ENCODE measurements around the gene TCEANC2. TPM values are rescaled to one million over a fixed set of nuclear protein-coding genes. Genes with fewer than 3 reads are reported as not detected.
"Not testable (repeated sequence)": the region's sequence is repeated elsewhere in the genome, so short reads cannot be mapped to it uniquely, and the experiment has no call there.

The TCEANC2 gene
- total RNA-seq, 1 experiment from 2014 or later: 5.3 TPM

DNA sequence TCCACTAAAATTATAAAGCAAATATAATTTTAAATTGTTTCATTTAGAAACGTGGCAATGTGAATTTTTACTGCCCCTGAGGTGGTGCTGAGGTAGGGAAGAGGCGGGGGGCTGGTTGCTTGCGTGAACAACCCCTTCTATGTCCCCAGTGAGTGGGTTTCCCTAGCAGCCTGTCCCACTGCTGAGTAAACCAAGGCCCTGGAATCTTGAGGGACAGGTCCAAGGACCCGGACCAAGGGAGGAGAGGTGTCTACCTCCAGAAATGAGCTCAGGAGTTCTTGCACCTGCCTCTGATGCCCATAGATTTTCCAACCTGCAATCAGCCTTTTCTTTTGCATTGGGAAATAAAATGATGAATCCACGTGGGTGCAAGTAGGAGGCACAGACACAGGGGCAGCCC, 34.8 kb upstream of the TCEANC2 start:
- H2AFZ ChIP-seq (ENCODE audit: low read length): no peak overlapping the region
- H3K27ac Mint-ChIP-seq: no peak overlapping the region

DNA sequence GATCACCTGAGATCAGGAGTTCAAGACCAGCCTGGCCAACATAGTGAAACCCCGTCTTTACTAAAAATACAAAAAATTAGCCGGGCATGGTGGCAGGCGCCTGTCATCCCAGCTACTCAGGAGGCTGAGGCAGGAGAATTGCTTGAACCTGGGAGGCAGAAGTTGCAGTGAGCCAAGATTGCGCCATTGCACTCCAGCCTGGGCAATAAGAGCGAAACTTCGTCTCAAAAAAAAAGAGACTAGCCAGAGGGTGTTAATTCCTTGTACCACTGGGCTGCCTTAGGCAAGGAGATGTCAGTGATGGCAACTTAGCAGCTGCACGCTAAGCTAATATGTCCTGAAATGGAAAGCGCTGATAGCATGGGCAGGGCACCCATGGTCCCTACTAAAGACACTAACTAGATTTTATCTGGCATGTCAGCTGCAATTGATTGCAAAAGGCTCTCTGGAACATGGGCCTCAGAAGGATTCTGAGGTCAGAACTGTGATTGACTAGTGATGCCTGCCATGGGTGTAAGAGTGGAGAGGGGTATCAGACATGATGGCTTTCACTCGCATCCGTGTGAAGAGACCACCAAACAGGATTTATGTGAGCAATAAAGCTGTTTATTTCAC, 33.7 kb upstream of the TCEANC2 start:
- not testable (repeated sequence) for H3T11ph ChIP-seq (ENCODE audit: low read length); H3K4ac ChIP-seq (ENCODE audit: low read depth, low read length); H3K9me3 Mint-ChIP-seq; H3K4me3 Mint-ChIP-seq; H3K9me3 ChIP-seq (ENCODE audit: control insufficient read depth, low read depth, low read length); H4K8ac ChIP-seq (replicated peaks; ENCODE audit: insufficient read length, low read depth, low read length); H3K9ac ChIP-seq (ENCODE audit: extremely low read depth, insufficient read length, low read length); H4K5ac ChIP-seq (ENCODE audit: insufficient read length, low read depth, low read length); H3K4me1 ChIP-seq (ENCODE audit: insufficient read depth, low read length); H2BK20ac ChIP-seq (ENCODE audit: low read depth, low read length, poor library complexity, severe bottlenecking); DNase-seq; H2BK5ac ChIP-seq (ENCODE audit: insufficient read length, low read length); H3K79me2 ChIP-seq (ENCODE audit: insufficient read depth, low read length); H3K14ac ChIP-seq (ENCODE audit: insufficient read depth, low read length); H3K79me1 ChIP-seq (ENCODE audit: insufficient read depth, low read depth, low read length, poor library complexity, severe bottlenecking); H4K20me1 ChIP-seq (ENCODE audit: control insufficient read depth, insufficient read depth, insufficient read length); H3K27me3 Mint-ChIP-seq (ENCODE audit: low read depth); H2BK12ac ChIP-seq (ENCODE audit: insufficient read length, low read depth, low read length); H4K91ac ChIP-seq (ENCODE audit: insufficient read length, low read depth, low read length); H3K4me2 ChIP-seq (ENCODE audit: insufficient read depth, insufficient read length, low read length); H3K27ac ChIP-seq (ENCODE audit: insufficient read length, low read depth, low read length); H3K4me1 Mint-ChIP-seq; H2AFZ ChIP-seq (ENCODE audit: low read length); H3K36me3 Mint-ChIP-seq (ENCODE audit: insufficient read depth in 1 of 3, low read depth in 3 of 3); H3K18ac ChIP-seq (ENCODE audit: insufficient read length, low read depth, low read length); H3K27ac Mint-ChIP-seq; H3K23ac ChIP-seq (ENCODE audit: insufficient read length, low read depth, low read length); H3K23me2 ChIP-seq (ENCODE audit: insufficient read length, low read depth, low read length, poor library complexity, severe bottlenecking); H3K56ac ChIP-seq (ENCODE audit: insufficient read length, low read depth, low read length); H2AK5ac ChIP-seq (ENCODE audit: insufficient read length, low read length); H2BK120ac ChIP-seq (ENCODE audit: low read depth, low read length, poor library complexity, severe bottlenecking); H3K27me3 ChIP-seq (ENCODE audit: insufficient read depth, low read length); H2BK15ac ChIP-seq (ENCODE audit: low read depth, low read length)
- no CpG with 5 or more reads among the region's 10 CpGs for WGBS (ENCODE audit: extremely low coverage, insufficient read length, low lambda C conversion rate)

More for the DNA sequence above, 34.8 kb upstream of the TCEANC2 start:
- H3K9me3 ChIP-seq (ENCODE audit: control insufficient read depth, low read depth, low read length): no peaks in the 10 kb centered on the region
- H4K5ac ChIP-seq (ENCODE audit: insufficient read length, low read depth, low read length): no peak overlapping the region
- no peak overlapping the region for H3K27ac ChIP-seq (ENCODE audit: insufficient read length, low read depth, low read length)
- no peak overlapping the region for H3K56ac ChIP-seq (ENCODE audit: insufficient read length, low read depth, low read length)
- H3K23ac ChIP-seq (ENCODE audit: insufficient read length, low read depth, low read length): no peak overlapping the region
- H4K91ac ChIP-seq (ENCODE audit: insufficient read length, low read depth, low read length): no peak overlapping the region
- no peak overlapping the region for H2AK5ac ChIP-seq (ENCODE audit: insufficient read length, low read length)
- H3K79me1 ChIP-seq (ENCODE audit: insufficient read depth, low read depth, low read length, poor library complexity, severe bottlenecking): no peaks in the 10 kb centered on the region
- H3K14ac ChIP-seq (ENCODE audit: insufficient read depth, low read length): no peak overlapping the region
- H4K20me1 ChIP-seq (ENCODE audit: control insufficient read depth, insufficient read depth, insufficient read length): no peaks in the 10 kb centered on the region
- WGBS (ENCODE audit: extremely low coverage, insufficient read length, low lambda C conversion rate): no CpG with 5 or more reads among the region's 5 CpGs
- no peak for DNase-seq
- Mint-ChIP-seq H3K27me3 (ENCODE audit: low read depth) (no peaks in the 10 kb centered on the region), H3K4me3 (no peak overlapping the region), H3K4me1 (peaks cover 8 to 9% of the 10 kb centered on the region in 2 experiments), H3K36me3 (ENCODE audit: insufficient read depth in 1 of 3, low read depth in 3 of 3) (no peaks in the 10 kb centered on the region), H3K9me3 (no peaks in the 10 kb centered on the region)
- no peak overlapping the region for H3K18ac ChIP-seq (ENCODE audit: insufficient read length, low read depth, low read length)
- no peak overlapping the region for H3K4ac ChIP-seq (ENCODE audit: low read depth, low read length)
- no peak overlapping the region for H3K9ac ChIP-seq (ENCODE audit: extremely low read depth, insufficient read length, low read length)
- H3K23me2 ChIP-seq (ENCODE audit: insufficient read length, low read depth, low read length, poor library complexity, severe bottlenecking): no peaks in the 10 kb centered on the region
- H2BK5ac ChIP-seq (ENCODE audit: insufficient read length, low read length): no peak overlapping the region
- no peak overlapping the region for H4K8ac ChIP-seq (replicated peaks; ENCODE audit: insufficient read length, low read depth, low read length)
- no peak overlapping the region for H2BK15ac ChIP-seq (ENCODE audit: low read depth, low read length)
- no peak overlapping the region for H3K4me2 ChIP-seq (ENCODE audit: insufficient read depth, insufficient read length, low read length)
- no peak overlapping the region for H2BK12ac ChIP-seq (ENCODE audit: insufficient read length, low read depth, low read length)
- no peak overlapping the region for H3T11ph ChIP-seq (ENCODE audit: low read length)
- TF ChIP-seq, protein P1, sequence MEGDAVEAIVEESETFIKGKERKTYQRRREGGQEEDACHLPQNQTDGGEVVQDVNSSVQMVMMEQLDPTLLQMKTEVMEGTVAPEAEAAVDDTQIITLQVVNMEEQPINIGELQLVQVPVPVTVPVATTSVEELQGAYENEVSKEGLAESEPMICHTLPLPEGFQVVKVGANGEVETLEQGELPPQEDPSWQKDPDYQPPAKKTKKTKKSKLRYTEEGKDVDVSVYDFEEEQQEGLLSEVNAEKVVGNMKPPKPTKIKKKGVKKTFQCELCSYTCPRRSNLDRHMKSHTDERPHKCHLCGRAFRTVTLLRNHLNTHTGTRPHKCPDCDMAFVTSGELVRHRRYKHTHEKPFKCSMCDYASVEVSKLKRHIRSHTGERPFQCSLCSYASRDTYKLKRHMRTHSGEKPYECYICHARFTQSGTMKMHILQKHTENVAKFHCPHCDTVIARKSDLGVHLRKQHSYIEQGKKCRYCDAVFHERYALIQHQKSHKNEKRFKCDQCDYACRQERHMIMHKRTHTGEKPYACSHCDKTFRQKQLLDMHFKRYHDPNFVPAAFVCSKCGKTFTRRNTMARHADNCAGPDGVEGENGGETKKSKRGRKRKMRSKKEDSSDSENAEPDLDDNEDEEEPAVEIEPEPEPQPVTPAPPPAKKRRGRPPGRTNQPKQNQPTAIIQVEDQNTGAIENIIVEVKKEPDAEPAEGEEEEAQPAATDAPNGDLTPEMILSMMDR (conservative IDR thresholded peaks at IDR 0.05): no peak
- no peaks in the 10 kb centered on the region for H3K4me1 ChIP-seq (ENCODE audit: insufficient read depth, low read length)
- H3K79me2 ChIP-seq (ENCODE audit: insufficient read depth, low read length): no peaks in the 10 kb centered on the region
- H3K27me3 ChIP-seq (ENCODE audit: insufficient read depth, low read length): no peaks in the 10 kb centered on the region
- H2BK20ac ChIP-seq (ENCODE audit: low read depth, low read length, poor library complexity, severe bottlenecking): no peak overlapping the region
- H2BK120ac ChIP-seq (ENCODE audit: low read depth, low read length, poor library complexity, severe bottlenecking): no peak overlapping the region
